GM18508 (cell line): ENCODE data around the gene RANBP10.
"Not testable (repeated sequence)": the region's sequence is repeated elsewhere in the genome, so short reads cannot be mapped to it uniquely, and the experiment has no call there.

Source experiments
- ATAC-seq: cut with Tn5 transposase; IDR thresholded peaks from one replicate; pipeline ENCODE4 v1.9.1; 2021; ENCODE audit warnings: moderate number of reproducible peaks; ENCODE audit not compliant: insufficient read depth, unreplicated experiment

The RANBP10 gene

GRCh38 chr16:67806428-67807147 lies at the start of gene RANBP10, which contains the start of gene TSNAXIP1:
TSS of gene RANBP10 (minus strand) at chr16:67806560. CDS start at chr16:67806536, 24 bp downstream.
TSS of gene TSNAXIP1 (plus strand) at chr16:67806889. CDS start at chr16:67807150, 261 bp downstream.
- ATAC-seq: peak; percentile 89

GRCh38 chr16:67855789-67856188 lies 49.4 kb upstream of the RANBP10 start:
- no peak for ATAC-seq

GRCh38 chr16:67853670-67854069 lies 47.3 kb upstream of the RANBP10 start:
- no peak for ATAC-seq

- no peak for ATAC-seq
These were observed 41.8 kb upstream of the RANBP10 start for GRCh38 chr16:67848118-67848517.

GRCh38 chr16:67847064-67847861 lies 40.9 kb upstream of the RANBP10 start, which contains the start of gene CENPT:
TSS of gene CENPT (minus strand) at chr16:67847693. CDS start at chr16:67833859, 13,834 bp downstream.
- peak; percentile 20 for ATAC-seq

- ATAC-seq: peak; percentile 43
These were observed 40.1 kb upstream of the RANBP10 start, which contains the start of gene NUTF2 for GRCh38 chr16:67846320-67847063. TSS of gene NUTF2 (plus strand) at chr16:67846933. CDS start at chr16:67865131, 18,198 bp downstream.

- ATAC-seq: no peak
These were observed 39.6 kb upstream of the RANBP10 start for GRCh38 chr16:67846063-67846319.

GRCh38 chr16:67845291-67846062 lies 39.1 kb upstream of the RANBP10 start:
- ATAC-seq: no peak

GRCh38 chr16:67844497-67844896 lies 38.1 kb upstream of the RANBP10 start:
- ATAC-seq: no peak

- no peak for ATAC-seq
These were observed 37.0 kb upstream of the RANBP10 start for GRCh38 chr16:67843343-67843765.

GRCh38 chr16:67842509-67843342 lies 36.4 kb upstream of the RANBP10 start:
- no peak for ATAC-seq

GRCh38 chr16:67841816-67842508 lies 35.6 kb upstream of the RANBP10 start, which contains the start of gene THAP11:
TSS of gene THAP11 (plus strand) at chr16:67842320. CDS start at chr16:67842555, 235 bp downstream.
- no peak for ATAC-seq

GRCh38 chr16:67841198-67841815 lies 34.9 kb upstream of the RANBP10 start:
- ATAC-seq: no peak

GRCh38 chr16:67837811-67838210 lies 31.5 kb upstream of the RANBP10 start:
- no peak for ATAC-seq

- not testable (repeated sequence) for ATAC-seq
These were observed 30.8 kb upstream of the RANBP10 start for GRCh38 chr16:67837190-67837589.

- ATAC-seq: no peak
These were observed 27.9 kb upstream of the RANBP10 start for GRCh38 chr16:67834242-67834614.

- peak; percentile 82 for ATAC-seq
These were observed 27.3 kb upstream of the RANBP10 start for GRCh38 chr16:67833415-67834241.
